H1 (cell line): Measurements from ENCODE around the gene NOS1AP. TPM values are rescaled to one million over a fixed set of nuclear protein-coding genes. Genes with fewer than 3 reads are reported as not detected.

Source experiments
- CTCF ChIA-PET: fragments of 300-600 bp; sonication (Branson Sonifier 250); formaldehyde crosslinking; loops from one replicate; lab custom pipeline; 2021; ENCODE audit not compliant: partially characterized antibody; lab: Charles Lee
- POLR2A ChIA-PET: fragments of 300-600 bp; sonication (Branson Sonifier 250); formaldehyde crosslinking; loops from one replicate; lab custom pipeline; 2021; ENCODE audit warnings: inconsistent platforms; ENCODE audit not compliant: partially characterized antibody; lab: Charles Lee
- DNase-seq, 2 experiments: peaks; one replicate each; pipeline versions ENCODE4 v3.0.0 to v3.0.0-alpha.2; 2010 to 2022; ENCODE audit warnings: low spot score in 2 of 2, low read depth in 1 of 2, mixed read lengths in 1 of 2
- FAIRE-seq: peaks from 2 replicates; lab custom pipeline; 2011; peaks lifted over from hg19 to GRCh38; lab: Jason Lieb, UNC
- H2AFZ ChIP-seq: 2 replicates; pipeline ENCODE4 v1.8.1; 2012; ENCODE audit warnings: low read length, inconsistent platforms
- H2AK5ac ChIP-seq: 2 replicates; pipeline ENCODE4 v1.6.1; 2013; ENCODE audit warnings: low read depth, low read length
- H2BK120ac ChIP-seq: replicated peaks from 2 replicates; pipeline ENCODE3; 2013; ENCODE audit warnings: low read depth, low read length, inconsistent platforms
- H2BK12ac ChIP-seq: 2 replicates; pipeline ENCODE4 v1.6.1; 2013; ENCODE audit warnings: low read depth, low read length
- H2BK15ac ChIP-seq: 2 replicates; pipeline ENCODE4 v1.6.1; 2013; ENCODE audit warnings: low read length
- H2BK20ac ChIP-seq: 2 replicates; pipeline ENCODE4 v1.6.1; 2013; ENCODE audit warnings: low read length
- H2BK5ac ChIP-seq: 2 replicates; pipeline ENCODE4 v1.6.1; 2013; ENCODE audit warnings: low read depth, low read length
- H3K14ac ChIP-seq: 2 replicates; pipeline ENCODE4 v1.6.1; 2013; ENCODE audit warnings: inconsistent platforms; ENCODE audit not compliant: insufficient read length
- H3K18ac ChIP-seq: 2 replicates; pipeline ENCODE4 v1.6.1; 2013; ENCODE audit warnings: low read length; ENCODE audit errors: extremely low read depth
- H3K23ac ChIP-seq: 2 replicates; pipeline ENCODE4 v1.6.1; 2013; ENCODE audit warnings: inconsistent platforms; ENCODE audit not compliant: insufficient read length
- H3K23me2 ChIP-seq: 2 replicates; pipeline ENCODE4 v1.6.1; 2013; ENCODE audit warnings: low read depth, low read length
- H3K27ac ChIP-seq: 2 replicates; pipeline ENCODE4 v1.6.1; 2011; ENCODE audit warnings: low read depth, low read length, inconsistent platforms
- H3K27me3 ChIP-seq, 4 experiments: replicated peaks in 1 of 4; 1 replicate in 1 of 4; 2 replicates in 3 of 4; pipeline versions ENCODE4 v1.6.1 to v1.8.1; 2011 to 2013; ENCODE audit warnings: low read length in 3 of 4, mild to moderate bottlenecking in 3 of 4, inconsistent platforms in 2 of 4, mixed read lengths in 2 of 4, moderate library complexity in 1 of 4; ENCODE audit not compliant: control insufficient read depth in 3 of 4, insufficient read depth in 3 of 4; ENCODE audit errors: extremely low read depth in 1 of 4
- H3K36me3 ChIP-seq, 4 experiments: 2 replicates each; pipeline versions ENCODE4 v1.6.1 to v1.8.1; 2011 to 2013; ENCODE audit warnings: mild to moderate bottlenecking in 4 of 4, low read length in 3 of 4, moderate library complexity in 2 of 4, control low read depth in 1 of 4, inconsistent platforms in 1 of 4; ENCODE audit not compliant: insufficient read depth in 4 of 4, control insufficient read depth in 2 of 4
- H3K4ac ChIP-seq: replicated peaks from 2 replicates; pipeline ENCODE3; 2013; ENCODE audit warnings: low read length, low read depth, mixed read lengths, inconsistent platforms; ENCODE audit not compliant: insufficient read length
- H3K4me1 ChIP-seq, 4 experiments: replicated peaks in 1 of 4; 1 replicate in 1 of 4; 2 replicates in 3 of 4; pipeline versions ENCODE4 v1.6.1 to v1.8.1; 2011 to 2013; ENCODE audit warnings: low read length in 3 of 4, inconsistent platforms in 2 of 4, mixed read lengths in 1 of 4; ENCODE audit not compliant: insufficient read depth in 4 of 4, control insufficient read depth in 3 of 4
- H3K4me2 ChIP-seq, 2 experiments: 2 replicates each; pipeline versions ENCODE4 v1.6.1 to v1.8.1; 2011 to 2013; ENCODE audit warnings: low read depth in 2 of 2, low read length in 2 of 2, control low read depth in 1 of 2, inconsistent platforms in 1 of 2, mild to moderate bottlenecking in 1 of 2; ENCODE audit not compliant: insufficient read depth in 1 of 2
- H3K4me3 ChIP-seq, 4 experiments: fragments of 200-600, 300-600 bp in 1 of 4; sonication (generic), shearing (Covaris generic), sonication (Bioruptor Twin) in 1 of 4; 2 replicates each; pipeline versions ENCODE4 v1.5.1 to v1.8.1; 2011 to 2016; ENCODE audit warnings: low read length in 4 of 4, low read depth in 3 of 4, control low read depth in 2 of 4, inconsistent platforms in 2 of 4, mild to moderate bottlenecking in 2 of 4, mixed read lengths in 1 of 4, moderate library complexity in 1 of 4; ENCODE audit not compliant: insufficient read depth in 2 of 4; ENCODE audit errors: extremely low read depth in 1 of 4
- H3K56ac ChIP-seq: replicated peaks from 2 replicates; pipeline ENCODE3; 2013; ENCODE audit warnings: low read depth, mild to moderate bottlenecking, mixed read lengths, low read length, inconsistent platforms; ENCODE audit not compliant: insufficient read length
- H3K79me1 ChIP-seq: 2 replicates; pipeline ENCODE4 v1.6.1; 2013; ENCODE audit warnings: low read depth, low read length, control low read depth
- H3K79me2 ChIP-seq, 2 experiments: 2 replicates each; pipeline versions ENCODE4 v1.6.1 to v1.8.1; 2012 to 2013; ENCODE audit warnings: low read length in 2 of 2, mild to moderate bottlenecking in 2 of 2, inconsistent platforms in 1 of 2; ENCODE audit not compliant: insufficient read depth in 2 of 2, control insufficient read depth in 1 of 2
- H3K9ac ChIP-seq, 4 experiments: replicated peaks in 1 of 4; 1 replicate in 1 of 4; 2 replicates in 3 of 4; pipeline versions ENCODE4 v1.6.1 to v1.8.1; 2011 to 2013; ENCODE audit warnings: low read depth in 3 of 4, low read length in 3 of 4, control low read depth in 2 of 4, mild to moderate bottlenecking in 2 of 4, moderate library complexity in 2 of 4, inconsistent platforms in 1 of 4; ENCODE audit errors: extremely low read depth in 1 of 4
- H3K9me3 ChIP-seq, 2 experiments: 2 replicates each; pipeline versions ENCODE4 v1.6.1 to v1.8.1; 2012 to 2013; ENCODE audit warnings: mild to moderate bottlenecking in 2 of 2, moderate library complexity in 2 of 2, control low read depth in 1 of 2, inconsistent platforms in 1 of 2, low read depth in 1 of 2, low read length in 1 of 2, mixed read lengths in 1 of 2; ENCODE audit not compliant: insufficient read depth in 2 of 2
- H4K20me1 ChIP-seq, 2 experiments: replicated peaks in 1 of 2; 2 replicates each; pipeline versions ENCODE3 to v1.8.1; 2011 to 2013; ENCODE audit warnings: inconsistent platforms in 2 of 2, low read length in 2 of 2, mild to moderate bottlenecking in 1 of 2; ENCODE audit not compliant: insufficient read depth in 2 of 2, control insufficient read depth in 1 of 2
- H4K5ac ChIP-seq: 2 replicates; pipeline ENCODE4 v1.6.1; 2013; ENCODE audit warnings: low read length, low read depth, mixed read lengths, inconsistent platforms; ENCODE audit not compliant: insufficient read length
- H4K8ac ChIP-seq: 2 replicates; pipeline ENCODE4 v1.8.0; 2013; ENCODE audit warnings: mild to moderate bottlenecking, moderate library complexity, low read length, inconsistent platforms; ENCODE audit not compliant: insufficient read depth; ENCODE audit errors: extremely low read depth
- H4K91ac ChIP-seq: replicated peaks from 2 replicates; pipeline ENCODE3; 2013; ENCODE audit warnings: low read length, mixed read lengths, inconsistent platforms; ENCODE audit not compliant: insufficient read length
- ASH2L ChIP-seq: fragments of 200-600, 300-600 bp; sonication (generic); IDR thresholded peaks from one replicate; pipeline ENCODE4 v1.7.1; 2017; ENCODE audit warnings: low read length
- ATF3 ChIP-seq: IDR thresholded peaks from 2 replicates; pipeline ENCODE4 v1.6.1; 2011; ENCODE audit warnings: low read depth, mild to moderate bottlenecking, low read length; ENCODE audit not compliant: insufficient read depth
- CEBPB ChIP-seq: IDR thresholded peaks from 2 replicates; pipeline ENCODE4 v1.6.1; 2012; ENCODE audit warnings: low read depth, low read length
- CTBP2 ChIP-seq: IDR thresholded peaks from 2 replicates; pipeline ENCODE4 v1.7.0; 2011; ENCODE audit warnings: borderline replicate concordance, mild to moderate bottlenecking, moderate library complexity, mixed read lengths, low read length; ENCODE audit not compliant: insufficient read depth, insufficient read length
- MAFK ChIP-seq: IDR thresholded peaks from 2 replicates; pipeline ENCODE4 v1.6.1; 2012; ENCODE audit warnings: low read depth, mild to moderate bottlenecking, improper control_type of control experiment, low read length
- RAD21 ChIP-seq, 2 experiments: IDR thresholded peaks in 1 of 2; conservative IDR thresholded peaks in 1 of 2; 2 replicates each; pipeline ENCODE4 v1.6.1; 2011; ENCODE audit warnings: low read depth in 2 of 2, low read length in 2 of 2, improper control_type of control experiment in 1 of 2, inconsistent platforms in 1 of 2, mild to moderate bottlenecking in 1 of 2, moderate library complexity in 1 of 2
- TAF1 ChIP-seq: IDR thresholded peaks from 2 replicates; pipeline ENCODE4 v1.6.1; 2011; ENCODE audit warnings: mild to moderate bottlenecking, low read depth, low read length
- TCF12 ChIP-seq: IDR thresholded peaks from 2 replicates; pipeline ENCODE4 v1.6.1; 2011; ENCODE audit warnings: low read depth, mild to moderate bottlenecking, low read length
- TEAD4 ChIP-seq: IDR thresholded peaks from 2 replicates; pipeline ENCODE4 v1.6.1; 2012; ENCODE audit warnings: low read depth, low read length, inconsistent platforms, mixed read lengths
- WGBS, 2 experiments: shearing (Covaris generic) in 1 of 2; methylation state at CpG; one replicate each; pipeline versions ENCODE4 v1.1.6 to v1.1.7; 2013 to 2015; ENCODE audit warnings: low lambda C conversion rate in 2 of 2, mixed read lengths in 2 of 2, inconsistent platforms in 1 of 2, low coverage in 1 of 2, missing lambda C conversion rate in 1 of 2; ENCODE audit not compliant: insufficient replicate concordance in 2 of 2, insufficient coverage in 1 of 2, insufficient read length in 1 of 2; ENCODE audit errors: extremely low coverage in 1 of 2, missing lambda C conversion rate in 1 of 2; 5-methylcytosine and 5-hydroxymethylcytosine counted together
- polyA plus RNA-seq, 7 experiments: library from polyadenylated mRNA; depleted of rRNA in 3 of 7; stranded (reverse) in 5 of 7; unstranded in 2 of 7; fragments of >200 nt in 5 of 7; fragments of 200-250 nt in 2 of 7; gene quantifications; 1 replicate in 5 of 7; 2 replicates in 1 of 7; 4 replicates in 1 of 7; pipeline versions ENCODE4 v1.2.1 to v1.2.3, GENCODE V29; 2011 to 2013; ENCODE audit warnings: missing spikeins in 2 of 7, mixed read lengths in 2 of 7
- total RNA-seq: library from RNA; stranded (reverse); fragmentation: NEBNext Ultra II Directional; extraction: Animal tissue kit (Norgen Biotek cat#: 25700); gene quantifications from 2 replicates; pipeline ENCODE4 v1.2.1, GENCODE V29; 2021

Gene NOS1AP
- total and polyA plus RNA-seq, 2 of the 8 experiments (the other 6 are each of a cell fraction or from before 2014, with no cell fraction given), result 2.4 to 12.1 TPM

- H3K23ac ChIP-seq, result no peak overlapping the region
- POLR2A ChIA-PET, result no interaction called here
- H3K9ac ChIP-seq, result no peak overlapping the region
- H4K91ac ChIP-seq, result no peak overlapping the region
- H3K79me2 ChIP-seq, result peaks cover 0 to 62% of the 10 kb centered on the region in 2 experiments; a peak in 3 of 4 replicates
- peaks cover 11% of the 10 kb centered on the region; the same call in 1 of the 2 replicates for H3K79me1 ChIP-seq
- no peak overlapping the region for H4K5ac ChIP-seq
- no peak overlapping the region for H3K18ac ChIP-seq
- H2BK15ac ChIP-seq, result no peak overlapping the region
- H3K14ac ChIP-seq, result no peak overlapping the region
- H2AK5ac ChIP-seq, result no peak overlapping the region
- no peak overlapping the region for H2AFZ ChIP-seq
- no peak overlapping the region for H4K8ac ChIP-seq
- no peak overlapping the region for H2BK20ac ChIP-seq
- H3K36me3 ChIP-seq, result no peaks in the 10 kb centered on the region
- DNase-seq, result no peak
- H3K4me1 ChIP-seq, result peaks cover 4 to 13% (median 6%) of the 10 kb centered on the region in 4 experiments
- H2BK12ac ChIP-seq, result no peak overlapping the region
- no peak overlapping the region for H3K4ac ChIP-seq
- H3K27ac ChIP-seq, result no peak overlapping the region
- no peak overlapping the region for H2BK5ac ChIP-seq
- CTCF ChIA-PET, result interaction anchor here (0.7 kb wide), 1 partner anchor 31 kb away, joined by 3 read pairs; no protein-coding TSS in a partner anchor
- H3K4me2 ChIP-seq, result no peak overlapping the region
- 90% methylated on average over 2 of the region's 2 CpGs; no CpG with 5 or more reads in 1 of the 2 experiments for WGBS, 2 experiments
- H3K27me3 ChIP-seq, result no peaks in the 10 kb centered on the region
- peaks cover 0 to 2% of the 10 kb centered on the region in 2 experiments for H4K20me1 ChIP-seq
- TF ChIP-seq TAF1 (no peak), CTBP2 (no peak), ATF3 (no peak), RAD21 (IDR thresholded peaks at IDR 0.05 in 1 of 2, conservative IDR thresholded peaks at IDR 0.05 in 1 of 2; ENCODE audit: low read depth in 2 of 2, low read length in 2 of 2) (no peak), CEBPB (no peak), ASH2L (no peak), MAFK (no peak), TEAD4 (no peak), TCF12 (no peak)
- TF ChIP-seq, all 59 proteins: peak for 0
- Histone ChIP-seq H3K56ac (no peak overlapping the region), H2BK120ac (no peak overlapping the region), H3K23me2 (no peaks in the 10 kb centered on the region; the same call in 1 of the 2 replicates), H3K9me3 (no peaks in the 10 kb centered on the region), H3K4me3 (no peak overlapping the region)
- no peak for FAIRE-seq
These were observed 68.6 kb downstream of the NOS1AP start for GRCh38 chr1:162138112-162138511.
